DMS 273 (cell line): ENCODE data around the gene SRRT.
"Not testable (repeated sequence)": the region's sequence is repeated elsewhere in the genome, so short reads cannot be mapped to it uniquely, and the experiment has no call there.

Experiments used
- DNase-seq: peaks from one replicate; lab custom pipeline; 2025; ENCODE audit not compliant: unreplicated experiment; lab: John Stamatoyannopoulos, UW

SRRT gene

DNA sequence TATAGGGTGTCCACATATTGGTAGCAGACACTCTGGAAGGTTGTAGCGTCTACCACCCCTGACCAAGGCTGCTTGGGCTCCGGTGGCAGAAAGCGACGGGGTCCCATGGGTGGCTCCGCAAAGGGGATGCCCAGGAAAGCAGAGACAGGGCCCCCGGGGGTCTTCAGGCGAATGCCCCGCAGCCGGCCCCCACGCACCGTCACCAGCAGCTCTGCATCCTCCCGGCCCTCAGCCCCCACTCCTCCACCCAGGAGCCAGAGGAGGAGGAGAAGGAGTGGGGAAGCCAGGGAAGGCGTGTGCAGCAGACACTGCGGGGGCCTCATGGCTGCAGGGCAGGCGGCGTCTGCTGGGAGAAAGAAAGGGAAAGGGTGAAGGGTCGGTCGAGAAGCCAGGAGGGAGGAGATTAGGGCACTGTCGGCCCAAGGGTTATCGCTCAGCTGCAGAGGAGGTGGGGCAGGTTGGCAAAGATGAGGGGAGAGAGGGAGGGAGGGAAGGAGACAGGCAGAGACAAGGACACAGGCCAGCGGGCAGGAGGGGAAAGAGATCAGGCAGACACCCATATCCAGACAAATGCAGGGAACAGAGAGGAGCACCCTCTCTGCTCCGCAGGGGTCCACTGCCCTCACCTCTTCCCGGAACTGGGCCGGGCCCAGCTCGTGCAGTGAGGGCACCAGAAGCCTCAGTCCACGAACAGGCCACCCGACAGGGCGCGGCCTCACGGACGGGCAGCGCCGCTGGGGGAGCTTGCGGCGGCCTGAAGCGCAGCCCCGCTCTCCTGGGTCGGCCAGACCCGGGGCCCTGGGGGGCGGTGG, 19.2 kb downstream of the SRRT start:
- peak; percentile 54 for DNase-seq

- peak; percentile 87 for DNase-seq
Measured at GRCh38 chr7:100894860-100895700, 20.2 kb downstream of the SRRT start.

DNA sequence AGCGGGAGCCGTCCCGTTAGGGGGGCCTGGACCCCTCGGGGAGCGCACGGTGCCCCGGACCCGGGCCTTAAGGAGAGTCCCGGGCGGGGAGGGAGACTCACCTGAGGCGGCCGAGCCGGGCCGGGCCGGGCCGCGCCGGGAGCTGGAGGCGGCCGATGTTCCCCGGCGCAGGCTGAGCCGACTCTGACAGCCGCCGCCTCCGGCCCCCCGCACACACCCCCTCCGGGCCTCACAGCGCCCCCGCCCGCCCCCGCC, 20.7 kb downstream of the SRRT start, which contains the start of gene ACHE:
Gene ACHE (minus strand): TSS at position 188 of the 255 bp plus-strand sequence. CDS start 1,656 bp downstream, outside the sequence.
- no peak for DNase-seq

DNA sequence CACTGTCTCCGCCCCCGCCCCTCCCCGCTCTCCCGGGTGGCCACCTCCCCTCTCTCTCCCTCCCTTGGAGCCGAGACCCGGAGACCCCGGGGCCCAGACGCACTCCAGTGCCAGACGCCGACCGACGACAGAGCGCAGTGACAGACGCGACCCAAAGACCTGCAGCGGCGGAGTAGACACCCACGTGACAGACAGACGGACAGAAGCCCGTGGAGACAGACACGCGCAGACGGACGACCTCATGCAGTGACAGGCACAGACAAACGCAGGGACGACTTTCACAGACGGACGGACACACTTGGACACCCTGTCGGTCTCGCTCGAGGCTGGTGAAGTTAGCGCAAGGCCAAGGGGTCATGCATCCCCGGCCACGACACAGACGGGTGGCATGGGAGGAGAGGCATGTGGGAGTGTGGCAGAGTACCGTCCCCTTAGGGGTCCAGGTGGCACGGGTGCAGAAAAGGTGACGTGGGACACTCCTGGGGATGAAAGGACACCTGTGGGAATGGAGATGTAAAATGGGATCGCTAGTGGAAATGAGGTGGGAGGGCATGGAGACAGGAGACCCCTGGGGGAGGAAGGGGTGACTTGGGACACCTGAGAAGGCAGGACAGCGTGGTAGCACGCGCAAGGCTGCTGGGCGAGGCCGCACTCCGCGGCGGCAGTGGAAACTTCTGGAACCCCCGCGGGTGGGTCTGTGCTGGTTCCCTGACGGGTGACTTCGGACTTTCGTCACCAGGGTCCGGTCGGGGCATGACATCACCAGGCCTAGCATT, 21.2 kb downstream of the SRRT start:
- peak; percentile 74 for DNase-seq

- DNase-seq = peak; percentile 81
Measured at GRCh38 chr7:100896732-100897608, 22.1 kb downstream of the SRRT start.

GRCh38 chr7:100897772-100898454, 23.0 kb downstream of the SRRT start:
- DNase-seq = peak; percentile 39

GRCh38 chr7:100899432-100899831, 24.5 kb downstream of the SRRT start:
- no peak for DNase-seq

- no peak for DNase-seq
Measured at GRCh38 chr7:100900978-100901377, 26.1 kb downstream of the SRRT start.

- no peak for DNase-seq
Measured at GRCh38 chr7:100901921-100902332, 27.0 kb downstream of the SRRT start.

DNA sequence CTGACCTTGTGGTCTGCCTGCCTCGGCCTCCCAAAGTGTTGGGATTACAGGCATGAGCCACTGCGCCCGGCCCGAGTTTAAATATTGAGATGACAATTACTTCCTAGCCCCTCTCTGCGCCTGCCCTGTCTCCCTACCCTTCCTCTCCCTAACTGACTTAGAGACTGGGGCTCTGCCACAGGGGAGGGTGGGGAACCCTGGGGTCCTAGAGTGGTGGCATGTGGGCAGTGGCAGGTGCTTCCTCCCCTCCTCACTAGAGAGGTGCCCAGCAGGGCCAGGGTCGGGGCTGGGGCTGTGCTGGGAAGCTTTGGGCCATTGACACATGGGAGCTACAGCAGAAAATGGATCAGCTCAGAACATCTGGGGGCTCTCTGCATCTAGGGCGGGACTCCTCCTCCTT, 27.7 kb downstream of the SRRT start:
- no peak for DNase-seq

DNA sequence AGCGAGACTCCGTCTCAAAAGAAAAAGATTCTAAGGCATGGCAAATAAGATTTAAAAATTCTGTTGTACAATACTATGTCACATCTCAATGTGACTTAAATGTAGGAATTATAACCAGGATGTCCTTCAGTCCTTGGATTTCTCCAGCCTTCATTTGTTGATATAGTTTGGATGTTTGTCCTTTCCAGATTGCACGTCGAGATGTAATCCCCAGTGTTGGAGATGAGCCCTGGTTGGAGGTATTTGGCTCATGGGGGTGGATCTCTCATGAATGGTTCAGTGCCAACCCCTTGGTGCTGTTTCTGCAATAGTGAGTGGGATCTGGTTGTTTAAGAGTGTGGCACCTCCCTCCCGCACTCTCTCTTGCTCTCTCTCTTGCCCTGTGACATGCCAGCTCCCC, 33.6 kb downstream of the SRRT start:
- no peak for DNase-seq

GRCh38 chr7:100910443-100910842, 35.5 kb downstream of the SRRT start:
- DNase-seq = not testable (repeated sequence)

- no peak for DNase-seq
Measured at GRCh38 chr7:100911484-100911883, 36.6 kb downstream of the SRRT start.

- DNase-seq = no peak
Measured at GRCh38 chr7:100914208-100914878, 39.4 kb downstream of the SRRT start.

GRCh38 chr7:100914879-100915447, 40.1 kb downstream of the SRRT start:
- DNase-seq = no peak

GRCh38 chr7:100919335-100919734, 44.4 kb downstream of the SRRT start:
- not testable (repeated sequence) for DNase-seq

GRCh38 chr7:100919779-100920437, 45.0 kb downstream of the SRRT start:
- not testable (repeated sequence) for DNase-seq

- DNase-seq = no peak
Measured at GRCh38 chr7:100921039-100921438, 46.1 kb downstream of the SRRT start.
